Measurements from ENCODE around the gene STAT2. TPM values are rescaled to one million over a fixed set of nuclear protein-coding genes. Genes with fewer than 3 reads are reported as not detected.

The STAT2 gene
- total and polyA plus RNA-seq, 9 of the 15 experiments (the other 6 are each of a cell fraction or from before 2014, with no cell fraction given), result 15.5 to 46.9 (median 40.1) TPM

GRCh38 chr12:56336361-56337167 lies 23.3 kb downstream of the STAT2 start (continued):
- TF ChIP-seq ARID4B (CRISPR knock-in tag; IDR thresholded peaks at IDR 0.05) (no peak), SLC30A9 (CRISPR knock-in tag; IDR thresholded peaks at IDR 0.05) (no peak), SIN3B (IDR thresholded peaks at IDR 0.05; ENCODE audit: low read depth) (no peak), SRSF3 (IDR thresholded peaks at IDR 0.05; ENCODE audit: insufficient read depth, low read length) (no peak), ZNF707 (CRISPR knock-in tag; conservative IDR thresholded peaks at IDR 0.05) (no peak), HBP1 (CRISPR knock-in tag; IDR thresholded peaks at IDR 0.05) (no peak; the same call in 1 of the 2 replicates), TFAP4 (CRISPR knock-in tag; IDR thresholded peaks at IDR 0.05; ENCODE audit: borderline replicate concordance) (peak; percentile 63), TEAD1 (CRISPR knock-in tag; IDR thresholded peaks at IDR 0.05) (peak; percentile 11 to 44; a peak in 1 of 4 replicates), ZKSCAN1 (IDR thresholded peaks at IDR 0.05; ENCODE audit: low read depth, low read length) (no peak), IRF1 (CRISPR knock-in tag; IDR thresholded peaks at IDR 0.05; ENCODE audit: borderline replicate concordance) (no peak), TRIM25 (IDR thresholded peaks at IDR 0.05; ENCODE audit: borderline replicate concordance) (no peak), RFX7 (CRISPR knock-in tag; IDR thresholded peaks at IDR 0.05) (no peak), MAZ (CRISPR knock-in tag; conservative IDR thresholded peaks at IDR 0.05 in 1 of 2, IDR thresholded peaks at IDR 0.05 in 1 of 2) (peak; percentile 60; a peak in 3 of 4 replicates), TCF7 (IDR thresholded peaks at IDR 0.05; ENCODE audit: borderline replicate concordance) (peak; percentile 90; the same call in 1 of the 2 replicates), FOS (IDR thresholded peaks at IDR 0.05; ENCODE audit: extremely low read depth, insufficient read length) (no peak), KDM4B (IDR thresholded peaks at IDR 0.05; ENCODE audit: borderline replicate concordance in 2 of 2, low read depth in 1 of 2) (no peak), ZNF696 (CRISPR knock-in tag; conservative IDR thresholded peaks at IDR 0.05) (no peak)

Data from K562 (cell line).